HepG2 (cell line): ENCODE results near the gene TAF1B. TPM values are rescaled to one million over a fixed set of nuclear protein-coding genes. Genes with fewer than 3 reads are reported as not detected.

Experiments
- CEBPB ChIP-seq: IDR thresholded peaks from 2 replicates; pipeline ENCODE4 v1.6.1; 2011; ENCODE audit warnings: low read depth, low read length, improper control_type of control experiment, borderline replicate concordance
- HNF4G ChIP-seq, 2 experiments: sonication (generic) in 1 of 2; formaldehyde crosslinking in 1 of 2; IDR thresholded peaks; 2 replicates each; pipeline versions ENCODE4 v1.4.0 to v1.6.1; 2011 to 2020; ENCODE audit warnings: borderline replicate concordance in 2 of 2, low read depth in 2 of 2, mild to moderate bottlenecking in 2 of 2, low read length in 1 of 2, missing genetic modification reagents in 1 of 2, moderate library complexity in 1 of 2
- POLR2G ChIP-seq: fragments of 200-400 bp; formaldehyde crosslinking; IDR thresholded peaks from 2 replicates; pipeline ENCODE4 v1.6.1; 2018; ENCODE audit warnings: mild to moderate bottlenecking, low read depth, low read length, moderate library complexity
- RAD21 ChIP-seq: fragments of 450-650 bp; formaldehyde crosslinking; IDR thresholded peaks from 2 replicates; pipeline ENCODE4 v1.5.0; 2020; ENCODE audit warnings: mild to moderate bottlenecking
- RBAK ChIP-seq: sonication (generic); formaldehyde crosslinking; IDR thresholded peaks from 2 replicates; pipeline ENCODE4 v1.5.1; 2020; ENCODE audit warnings: mild to moderate bottlenecking, missing genetic modification reagents
- REPIN1 ChIP-seq: sonication (generic); formaldehyde crosslinking; IDR thresholded peaks from 2 replicates; pipeline ENCODE4 v1.8.0; 2022; ENCODE audit warnings: missing genetic modification reagents, low read depth, mild to moderate bottlenecking, borderline replicate concordance
- SMAD1 ChIP-seq: sonication (generic); formaldehyde crosslinking; IDR thresholded peaks from 2 replicates; pipeline ENCODE4 v1.4.0; 2020; ENCODE audit warnings: missing genetic modification reagents, low read depth, mild to moderate bottlenecking, borderline replicate concordance
- TMF1 ChIP-seq: sonication (generic); formaldehyde crosslinking; IDR thresholded peaks from 2 replicates; pipeline ENCODE4 v1.8.1; 2022; ENCODE audit warnings: low read depth, missing genetic modification reagents
- ZBTB1 ChIP-seq: sonication (generic); formaldehyde crosslinking; IDR thresholded peaks from 2 replicates; pipeline ENCODE4 v1.4.0; 2020; ENCODE audit warnings: missing genetic modification reagents, borderline replicate concordance
- ZNF101 ChIP-seq: sonication (generic); formaldehyde crosslinking; IDR thresholded peaks from 2 replicates; pipeline ENCODE4 v1.4.0; 2020; ENCODE audit warnings: mild to moderate bottlenecking, low read depth, missing genetic modification reagents, borderline replicate concordance
- ZNF282 ChIP-seq: fragments of 450-650 bp; IDR thresholded peaks from 2 replicates; pipeline ENCODE4 v1.6.1; 2018; ENCODE audit not compliant: partially characterized antibody
- ZNF337 ChIP-seq: sonication (generic); formaldehyde crosslinking; IDR thresholded peaks from 2 replicates; pipeline ENCODE4 v1.5.1; 2020; ENCODE audit warnings: missing genetic modification reagents, low read depth, mild to moderate bottlenecking, borderline replicate concordance
- ZNF549 ChIP-seq: sonication (generic); formaldehyde crosslinking; IDR thresholded peaks from 2 replicates; pipeline ENCODE4 v1.5.0; 2020; ENCODE audit warnings: missing genetic modification reagents
- ZNF563 ChIP-seq: sonication (generic); formaldehyde crosslinking; IDR thresholded peaks from 2 replicates; pipeline ENCODE4 v1.8.0; 2022; ENCODE audit warnings: mild to moderate bottlenecking, moderate library complexity, missing genetic modification reagents
- ZSCAN12 ChIP-seq: sonication (generic); formaldehyde crosslinking; IDR thresholded peaks from 2 replicates; pipeline ENCODE4 v1.9.0; 2021; ENCODE audit warnings: mild to moderate bottlenecking, missing genetic modification reagents
- polyA plus RNA-seq, 8 experiments: library from polyadenylated mRNA; depleted of rRNA in 3 of 8; stranded (reverse) in 7 of 8; unstranded in 1 of 8; fragments of >200 nt; fragmentation: Illumina TruSeq in 4 of 8; extraction: Trizol in 4 of 8; gene quantifications; 2 replicates each; pipeline versions ENCODE4 v1.2.1 to v1.2.3, GENCODE V29; 2011 to 2016; ENCODE audit warnings: low read depth in 4 of 8, missing spikeins in 1 of 8, mixed read lengths in 1 of 8; ENCODE audit not compliant: insufficient read depth in 1 of 8
- total RNA-seq, 5 experiments: library from RNA; depleted of rRNA; stranded (reverse); fragments of >200 nt; fragmentation: Illumina TruSeq; extraction: Trizol; gene quantifications; 2 replicates each; pipeline ENCODE4 v1.2.3, GENCODE V29; 2016; ENCODE audit warnings: low read depth in 1 of 5
- TF ChIP-seq, protein P1 (sequence below): IDR thresholded peaks from 2 replicates; pipeline ENCODE4 v1.6.1; 2012; ENCODE audit warnings: low read length, improper control_type of control experiment
- TF ChIP-seq, protein P2 (sequence below): IDR thresholded peaks from 2 replicates; pipeline ENCODE4 v1.6.1; 2016; ENCODE audit warnings: missing genetic modification reagents, missing compliant biosample characterization
- TF ChIP-seq, protein P3 (sequence below): sonication (generic); formaldehyde crosslinking; IDR thresholded peaks from 2 replicates; pipeline ENCODE4 v1.4.0; 2020; ENCODE audit warnings: low read depth, missing genetic modification reagents
- TF ChIP-seq, protein P4 (sequence below): sonication (generic); formaldehyde crosslinking; IDR thresholded peaks from 2 replicates; pipeline ENCODE4 v1.4.0; 2020; ENCODE audit warnings: missing genetic modification reagents

The TAF1B gene
- total and polyA plus RNA-seq, 2 of the 13 experiments (the other 11 are each of a cell fraction or from before 2014, with no cell fraction given) = 13.3 to 27.7 TPM

DNA sequence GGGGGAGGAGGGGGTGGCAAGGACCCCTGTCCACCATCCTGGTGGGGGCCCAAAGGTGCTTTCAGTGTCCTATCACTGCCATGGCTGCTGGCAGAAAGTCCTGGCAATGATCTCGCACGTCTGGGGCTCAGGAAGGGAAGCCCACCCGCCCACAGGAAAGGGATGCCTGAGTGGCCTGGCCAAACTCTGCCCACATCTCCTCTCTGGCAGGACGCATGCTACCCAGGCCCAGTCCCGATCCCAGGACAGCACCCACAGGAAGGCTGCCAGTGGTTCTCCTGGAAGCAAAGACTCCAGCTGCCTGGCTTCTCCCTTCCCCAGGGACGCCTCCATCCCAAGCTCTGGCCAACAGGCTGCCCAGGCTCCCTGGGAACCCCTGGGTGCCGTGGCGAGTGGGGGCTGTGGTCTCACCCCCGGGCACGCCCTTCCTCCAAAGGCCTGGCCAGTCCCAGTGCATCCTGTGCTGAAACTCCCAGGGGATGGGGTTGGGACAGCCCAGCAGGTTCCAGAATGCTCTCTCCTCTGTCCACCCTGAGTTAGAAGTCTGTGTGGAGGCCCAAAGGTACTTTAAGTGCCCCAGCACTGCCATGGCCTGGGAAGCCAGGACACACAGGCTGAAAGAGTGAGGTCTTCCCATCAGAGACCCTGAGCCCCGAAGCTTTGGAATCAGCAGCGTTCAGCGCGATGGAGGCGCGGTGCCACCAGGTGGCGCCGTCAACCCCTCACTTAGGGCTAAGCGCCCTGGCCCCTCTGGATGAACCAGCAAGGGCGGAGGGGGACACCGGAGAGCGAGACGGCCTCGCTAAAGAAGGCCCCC is 29.8 kb upstream of the TAF1B start (continued):
- TF ChIP-seq TMF1 (CRISPR knock-in tag) (no peak), ZNF337 (CRISPR knock-in tag) (no peak), ZBTB1 (CRISPR knock-in tag) (no peak), CEBPB (no peak), ZNF101 (no peak), SMAD1 (CRISPR knock-in tag) (peak; percentile 82; the same call in 1 of the 2 replicates), ZSCAN12 (CRISPR knock-in tag) (no peak), ZNF549 (CRISPR knock-in tag) (no peak), REPIN1 (CRISPR knock-in tag) (no peak), POLR2G (no peak), RBAK (CRISPR knock-in tag) (no peak), RAD21 (peak; percentile 93), HNF4G (IDR thresholded peaks at IDR 0.05; ENCODE audit: borderline replicate concordance, low read depth, low read length) (no peak), HNF4G (CRISPR knock-in tag; IDR thresholded peaks at IDR 0.05; ENCODE audit: borderline replicate concordance, low read depth) (no peak), ZNF563 (CRISPR knock-in tag) (no peak), ZNF282 (no peak)
- TF ChIP-seq, protein P1, sequence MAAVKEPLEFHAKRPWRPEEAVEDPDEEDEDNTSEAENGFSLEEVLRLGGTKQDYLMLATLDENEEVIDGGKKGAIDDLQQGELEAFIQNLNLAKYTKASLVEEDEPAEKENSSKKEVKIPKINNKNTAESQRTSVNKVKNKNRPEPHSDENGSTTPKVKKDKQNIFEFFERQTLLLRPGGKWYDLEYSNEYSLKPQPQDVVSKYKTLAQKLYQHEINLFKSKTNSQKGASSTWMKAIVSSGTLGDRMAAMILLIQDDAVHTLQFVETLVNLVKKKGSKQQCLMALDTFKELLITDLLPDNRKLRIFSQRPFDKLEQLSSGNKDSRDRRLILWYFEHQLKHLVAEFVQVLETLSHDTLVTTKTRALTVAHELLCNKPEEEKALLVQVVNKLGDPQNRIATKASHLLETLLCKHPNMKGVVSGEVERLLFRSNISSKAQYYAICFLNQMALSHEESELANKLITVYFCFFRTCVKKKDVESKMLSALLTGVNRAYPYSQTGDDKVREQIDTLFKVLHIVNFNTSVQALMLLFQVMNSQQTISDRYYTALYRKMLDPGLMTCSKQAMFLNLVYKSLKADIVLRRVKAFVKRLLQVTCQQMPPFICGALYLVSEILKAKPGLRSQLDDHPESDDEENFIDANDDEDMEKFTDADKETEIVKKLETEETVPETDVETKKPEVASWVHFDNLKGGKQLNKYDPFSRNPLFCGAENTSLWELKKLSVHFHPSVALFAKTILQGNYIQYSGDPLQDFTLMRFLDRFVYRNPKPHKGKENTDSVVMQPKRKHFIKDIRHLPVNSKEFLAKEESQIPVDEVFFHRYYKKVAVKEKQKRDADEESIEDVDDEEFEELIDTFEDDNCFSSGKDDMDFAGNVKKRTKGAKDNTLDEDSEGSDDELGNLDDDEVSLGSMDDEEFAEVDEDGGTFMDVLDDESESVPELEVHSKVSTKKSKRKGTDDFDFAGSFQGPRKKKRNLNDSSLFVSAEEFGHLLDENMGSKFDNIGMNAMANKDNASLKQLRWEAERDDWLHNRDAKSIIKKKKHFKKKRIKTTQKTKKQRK = no peak
- TF ChIP-seq, protein P2, sequence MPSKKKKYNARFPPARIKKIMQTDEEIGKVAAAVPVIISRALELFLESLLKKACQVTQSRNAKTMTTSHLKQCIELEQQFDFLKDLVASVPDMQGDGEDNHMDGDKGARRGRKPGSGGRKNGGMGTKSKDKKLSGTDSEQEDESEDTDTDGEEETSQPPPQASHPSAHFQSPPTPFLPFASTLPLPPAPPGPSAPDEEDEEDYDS (CRISPR knock-in tag) = 0 out of 2 replicates have a peak, but pooled peaks have one; percentile 31
- TF ChIP-seq, protein P3, sequence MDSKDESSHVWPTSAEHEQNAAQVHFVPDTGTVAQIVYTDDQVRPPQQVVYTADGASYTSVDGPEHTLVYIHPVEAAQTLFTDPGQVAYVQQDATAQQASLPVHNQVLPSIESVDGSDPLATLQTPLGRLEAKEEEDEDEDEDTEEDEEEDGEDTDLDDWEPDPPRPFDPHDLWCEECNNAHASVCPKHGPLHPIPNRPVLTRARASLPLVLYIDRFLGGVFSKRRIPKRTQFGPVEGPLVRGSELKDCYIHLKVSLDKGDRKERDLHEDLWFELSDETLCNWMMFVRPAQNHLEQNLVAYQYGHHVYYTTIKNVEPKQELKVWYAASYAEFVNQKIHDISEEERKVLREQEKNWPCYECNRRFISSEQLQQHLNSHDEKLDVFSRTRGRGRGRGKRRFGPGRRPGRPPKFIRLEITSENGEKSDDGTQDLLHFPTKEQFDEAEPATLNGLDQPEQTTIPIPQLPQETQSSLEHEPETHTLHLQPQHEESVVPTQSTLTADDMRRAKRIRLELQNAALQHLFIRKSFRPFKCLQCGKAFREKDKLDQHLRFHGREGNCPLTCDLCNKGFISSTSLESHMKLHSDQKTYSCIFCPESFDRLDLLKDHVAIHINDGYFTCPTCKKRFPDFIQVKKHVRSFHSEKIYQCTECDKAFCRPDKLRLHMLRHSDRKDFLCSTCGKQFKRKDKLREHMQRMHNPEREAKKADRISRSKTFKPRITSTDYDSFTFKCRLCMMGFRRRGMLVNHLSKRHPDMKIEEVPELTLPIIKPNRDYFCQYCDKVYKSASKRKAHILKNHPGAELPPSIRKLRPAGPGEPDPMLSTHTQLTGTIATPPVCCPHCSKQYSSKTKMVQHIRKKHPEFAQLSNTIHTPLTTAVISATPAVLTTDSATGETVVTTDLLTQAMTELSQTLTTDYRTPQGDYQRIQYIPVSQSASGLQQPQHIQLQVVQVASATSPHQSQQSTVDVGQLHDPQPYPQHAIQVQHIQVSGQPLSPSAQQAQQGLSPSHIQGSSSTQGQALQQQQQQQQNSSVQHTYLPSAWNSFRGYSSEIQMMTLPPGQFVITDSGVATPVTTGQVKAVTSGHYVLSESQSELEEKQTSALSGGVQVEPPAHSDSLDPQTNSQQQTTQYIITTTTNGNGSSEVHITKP (CRISPR knock-in tag) = 0 out of 2 replicates have a peak, but pooled peaks have one; percentile 20
- TF ChIP-seq, protein P4, sequence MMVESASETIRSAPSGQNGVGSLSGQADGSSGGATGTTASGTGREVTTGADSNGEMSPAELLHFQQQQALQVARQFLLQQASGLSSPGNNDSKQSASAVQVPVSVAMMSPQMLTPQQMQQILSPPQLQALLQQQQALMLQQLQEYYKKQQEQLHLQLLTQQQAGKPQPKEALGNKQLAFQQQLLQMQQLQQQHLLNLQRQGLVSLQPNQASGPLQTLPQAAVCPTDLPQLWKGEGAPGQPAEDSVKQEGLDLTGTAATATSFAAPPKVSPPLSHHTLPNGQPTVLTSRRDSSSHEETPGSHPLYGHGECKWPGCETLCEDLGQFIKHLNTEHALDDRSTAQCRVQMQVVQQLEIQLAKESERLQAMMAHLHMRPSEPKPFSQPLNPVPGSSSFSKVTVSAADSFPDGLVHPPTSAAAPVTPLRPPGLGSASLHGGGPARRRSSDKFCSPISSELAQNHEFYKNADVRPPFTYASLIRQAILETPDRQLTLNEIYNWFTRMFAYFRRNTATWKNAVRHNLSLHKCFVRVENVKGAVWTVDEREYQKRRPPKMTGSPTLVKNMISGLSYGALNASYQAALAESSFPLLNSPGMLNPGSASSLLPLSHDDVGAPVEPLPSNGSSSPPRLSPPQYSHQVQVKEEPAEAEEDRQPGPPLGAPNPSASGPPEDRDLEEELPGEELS (CRISPR knock-in tag) = no peak
